ENCODE measurements around the gene RFPL3.

DNA sequence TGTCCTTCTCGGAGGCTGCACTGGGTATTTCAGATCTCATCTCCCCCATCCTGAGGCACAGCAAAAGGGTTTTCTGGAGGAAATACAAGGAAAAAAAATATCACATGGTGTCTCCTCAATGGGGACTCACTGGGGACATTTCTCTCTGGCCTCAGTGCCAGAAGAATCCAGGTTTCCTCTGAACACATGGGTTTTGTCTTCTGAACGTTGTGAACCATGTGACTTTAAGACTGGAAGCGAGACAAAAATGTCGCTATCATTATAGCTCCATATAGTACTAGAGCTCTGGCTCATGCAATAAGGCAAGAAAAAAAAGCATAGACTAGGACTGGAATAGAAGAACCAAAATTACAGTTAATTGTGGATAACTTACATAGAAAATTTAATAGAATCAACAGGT is 44.9 kb upstream of the RFPL3 start:
- TF ChIP-seq CREB1 (CRISPR knock-in tag; IDR thresholded peaks at IDR 0.05; ENCODE audit: low read depth): no peak
- TF ChIP-seq CTCF (conservative IDR thresholded peaks at IDR 0.05; ENCODE audit: low read depth in 2 of 2): no peak
- TF ChIP-seq, protein P1, sequence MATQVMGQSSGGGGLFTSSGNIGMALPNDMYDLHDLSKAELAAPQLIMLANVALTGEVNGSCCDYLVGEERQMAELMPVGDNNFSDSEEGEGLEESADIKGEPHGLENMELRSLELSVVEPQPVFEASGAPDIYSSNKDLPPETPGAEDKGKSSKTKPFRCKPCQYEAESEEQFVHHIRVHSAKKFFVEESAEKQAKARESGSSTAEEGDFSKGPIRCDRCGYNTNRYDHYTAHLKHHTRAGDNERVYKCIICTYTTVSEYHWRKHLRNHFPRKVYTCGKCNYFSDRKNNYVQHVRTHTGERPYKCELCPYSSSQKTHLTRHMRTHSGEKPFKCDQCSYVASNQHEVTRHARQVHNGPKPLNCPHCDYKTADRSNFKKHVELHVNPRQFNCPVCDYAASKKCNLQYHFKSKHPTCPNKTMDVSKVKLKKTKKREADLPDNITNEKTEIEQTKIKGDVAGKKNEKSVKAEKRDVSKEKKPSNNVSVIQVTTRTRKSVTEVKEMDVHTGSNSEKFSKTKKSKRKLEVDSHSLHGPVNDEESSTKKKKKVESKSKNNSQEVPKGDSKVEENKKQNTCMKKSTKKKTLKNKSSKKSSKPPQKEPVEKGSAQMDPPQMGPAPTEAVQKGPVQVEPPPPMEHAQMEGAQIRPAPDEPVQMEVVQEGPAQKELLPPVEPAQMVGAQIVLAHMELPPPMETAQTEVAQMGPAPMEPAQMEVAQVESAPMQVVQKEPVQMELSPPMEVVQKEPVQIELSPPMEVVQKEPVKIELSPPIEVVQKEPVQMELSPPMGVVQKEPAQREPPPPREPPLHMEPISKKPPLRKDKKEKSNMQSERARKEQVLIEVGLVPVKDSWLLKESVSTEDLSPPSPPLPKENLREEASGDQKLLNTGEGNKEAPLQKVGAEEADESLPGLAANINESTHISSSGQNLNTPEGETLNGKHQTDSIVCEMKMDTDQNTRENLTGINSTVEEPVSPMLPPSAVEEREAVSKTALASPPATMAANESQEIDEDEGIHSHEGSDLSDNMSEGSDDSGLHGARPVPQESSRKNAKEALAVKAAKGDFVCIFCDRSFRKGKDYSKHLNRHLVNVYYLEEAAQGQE (IDR thresholded peaks at IDR 0.05; ENCODE audit: unreplicated experiment): no peak
- TF ChIP-seq JUNB (IDR thresholded peaks at IDR 0.05; ENCODE audit: unreplicated experiment): no peak
- no peak for TF ChIP-seq EZH2phosphoT487 (IDR thresholded peaks at IDR 0.05; ENCODE audit: unreplicated experiment)
- no peak for TF ChIP-seq ZNF331 (CRISPR knock-in tag; IDR thresholded peaks at IDR 0.05; ENCODE audit: low read depth)
- TF ChIP-seq POLR2AphosphoS5 (IDR thresholded peaks at IDR 0.05; ENCODE audit: low read depth): no peak
- TF ChIP-seq EZH2 (IDR thresholded peaks at IDR 0.05; ENCODE audit: low read depth, unreplicated experiment): no peak
- TF ChIP-seq ZNF462 (CRISPR knock-in tag; IDR thresholded peaks at IDR 0.05): no peak

All from GM23338 (cell line).